Kasumi-1 (cell line): Measurements from ENCODE around the gene SMAD2.
A peak's percentile ranks its signal among the peaks of the same experiment; 100 is the strongest.
"Not testable (repeated sequence)": the region's sequence is repeated elsewhere in the genome, so short reads cannot be mapped to it uniquely, and the experiment has no call there.

Experiments used
- DNase-seq, 2 experiments: peaks; one replicate each; lab custom pipeline; 2025; lab: John Stamatoyannopoulos, UW

SMAD2 gene

DNA sequence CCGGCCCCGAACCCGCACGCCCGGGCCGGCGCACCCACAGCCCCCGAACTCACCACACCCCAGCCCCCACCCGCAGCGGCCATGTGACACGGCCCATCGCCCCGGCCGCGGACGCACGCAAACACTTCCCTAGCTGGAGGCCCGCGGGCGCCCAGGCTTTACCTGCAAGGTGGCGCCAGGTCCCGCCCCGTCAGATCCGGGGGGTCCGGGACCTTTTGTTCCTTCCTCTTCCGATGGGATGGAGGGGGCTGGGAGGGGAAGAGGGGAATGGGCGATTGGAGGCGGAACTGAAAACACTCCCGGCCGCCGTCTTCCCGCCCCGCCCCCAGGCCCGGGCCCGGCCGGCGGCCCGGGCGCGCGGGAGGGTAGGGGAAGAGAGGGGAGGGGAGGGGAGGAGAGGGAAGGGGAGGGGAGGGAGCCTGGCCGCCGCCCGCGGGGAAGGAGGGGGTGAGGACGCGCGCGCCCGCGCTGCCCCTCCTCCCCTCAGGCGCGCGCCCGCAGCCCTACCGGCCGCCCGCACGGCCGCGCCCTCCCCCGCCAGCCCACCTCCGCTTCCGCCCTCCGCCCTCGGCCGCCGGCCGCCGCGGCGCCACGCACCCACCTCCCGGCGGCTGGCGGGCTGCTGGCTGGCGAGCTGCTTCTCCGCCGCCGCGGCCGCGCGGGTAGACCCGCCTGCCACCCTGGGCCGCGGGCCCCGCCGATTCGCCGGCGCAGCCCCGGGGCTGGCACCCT, at the start of gene SMAD2:
Gene SMAD2 (minus strand): TSS at position 461 of the 732 bp plus-strand sequence. CDS start 33,903 bp downstream, outside the sequence.
- DNase-seq = peak; percentile 39 to 71

DNA sequence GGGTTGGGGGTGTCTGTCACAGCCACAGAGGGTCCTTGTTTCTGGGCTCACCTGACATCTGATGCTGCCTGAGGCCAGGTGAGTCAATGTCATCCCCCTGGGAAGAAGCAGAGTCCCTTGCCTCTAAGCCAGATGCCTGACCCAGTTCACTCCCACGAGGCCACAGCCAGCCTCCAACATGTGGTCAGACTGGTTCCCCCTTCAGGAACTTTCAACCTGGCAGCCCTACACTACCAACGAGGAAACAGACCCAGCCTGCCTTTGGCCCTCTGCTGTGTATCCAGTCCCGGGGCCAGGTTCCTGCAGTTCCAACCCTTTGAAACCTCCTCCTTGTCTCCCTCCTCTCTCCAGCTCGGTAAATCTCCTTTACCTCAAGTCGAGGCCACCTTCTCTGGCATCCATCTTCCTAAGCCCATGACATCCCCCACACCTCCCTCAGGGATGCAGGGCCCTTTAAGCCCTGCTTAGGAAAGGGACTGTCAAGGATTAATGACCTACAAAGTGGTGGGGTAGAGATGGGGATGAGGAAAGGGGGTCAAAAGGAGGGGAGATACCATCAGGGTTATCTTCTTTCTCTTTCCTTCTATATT, 49.2 kb upstream of the SMAD2 start:
- no peak for DNase-seq

DNA sequence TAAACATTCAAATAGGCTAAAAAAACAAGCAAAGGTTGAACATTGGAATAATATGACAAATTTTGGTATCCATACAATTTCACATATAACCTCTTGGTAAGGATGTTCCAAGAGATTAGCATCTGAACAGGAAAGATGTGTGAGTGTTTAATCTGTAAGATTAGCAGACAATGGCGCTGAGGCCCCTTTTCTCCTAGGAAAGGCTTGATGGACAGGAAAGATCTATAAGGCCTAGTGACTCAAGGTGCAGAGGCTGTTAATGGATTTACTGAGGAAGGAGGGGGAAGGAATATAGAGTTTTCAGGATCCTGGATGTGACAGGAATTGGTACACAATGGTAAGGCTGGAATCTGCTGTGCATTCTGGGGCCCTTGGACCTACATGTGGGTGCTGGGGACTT, 48.1 kb upstream of the SMAD2 start:
- no peak for DNase-seq

DNA sequence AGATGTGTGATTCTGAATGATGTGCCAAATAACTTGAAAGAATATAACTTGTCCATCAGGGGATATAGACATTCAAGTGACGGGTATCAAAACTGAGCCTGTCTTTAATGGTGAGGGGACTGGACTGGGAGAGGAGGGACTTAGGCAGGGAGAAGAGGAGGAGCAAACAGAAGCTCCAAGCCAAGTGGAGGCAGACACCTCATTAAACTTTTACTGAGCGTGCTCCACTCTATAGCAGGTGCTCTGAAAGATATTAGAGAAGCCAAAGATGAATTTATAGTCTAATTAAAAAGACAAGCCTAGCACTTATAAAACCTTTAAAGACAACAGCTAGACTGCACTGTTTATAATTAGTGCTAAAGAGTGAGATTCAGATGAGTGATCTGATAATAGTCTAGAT, 47.7 kb upstream of the SMAD2 start:
- no peak for DNase-seq

DNA sequence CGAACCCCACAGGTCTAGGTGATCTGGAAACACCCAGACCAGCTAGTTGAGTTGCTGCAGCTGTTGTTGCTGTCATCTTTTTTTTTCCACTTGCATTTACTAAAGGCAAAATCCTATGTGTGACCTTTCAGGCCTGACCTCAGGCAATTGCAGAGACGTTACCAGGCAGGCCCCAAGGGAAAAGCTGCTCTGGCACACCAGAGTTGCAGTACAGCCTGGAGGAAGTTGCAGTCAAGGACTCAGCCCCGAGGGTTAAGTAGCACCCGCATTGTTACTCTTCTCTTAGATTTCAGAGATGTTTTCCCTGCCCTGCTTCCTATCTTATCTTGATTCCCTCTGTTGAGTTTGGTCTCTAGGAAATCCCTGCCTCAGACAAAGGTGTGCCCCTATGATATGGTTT, 45.2 kb upstream of the SMAD2 start:
- DNase-seq = no peak

DNA sequence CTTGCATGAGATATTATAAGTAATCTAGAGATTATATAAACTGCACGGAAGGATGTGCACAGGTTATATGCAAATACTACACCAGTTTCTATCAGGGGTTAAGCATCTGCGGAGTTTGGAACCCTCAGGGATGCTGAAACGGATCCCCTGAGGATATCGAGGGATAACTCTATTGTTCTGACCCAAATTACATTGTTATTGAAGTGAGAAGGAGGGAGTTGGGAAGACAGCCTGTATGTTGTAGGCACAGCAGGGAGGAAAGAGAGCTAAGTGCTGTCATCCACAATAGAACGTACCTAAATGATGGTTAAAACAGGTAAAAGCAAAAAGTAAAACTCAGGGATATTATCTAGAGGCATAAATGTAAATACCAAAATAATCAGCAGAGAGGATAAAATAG, 44.6 kb upstream of the SMAD2 start:
- DNase-seq = no peak

DNA sequence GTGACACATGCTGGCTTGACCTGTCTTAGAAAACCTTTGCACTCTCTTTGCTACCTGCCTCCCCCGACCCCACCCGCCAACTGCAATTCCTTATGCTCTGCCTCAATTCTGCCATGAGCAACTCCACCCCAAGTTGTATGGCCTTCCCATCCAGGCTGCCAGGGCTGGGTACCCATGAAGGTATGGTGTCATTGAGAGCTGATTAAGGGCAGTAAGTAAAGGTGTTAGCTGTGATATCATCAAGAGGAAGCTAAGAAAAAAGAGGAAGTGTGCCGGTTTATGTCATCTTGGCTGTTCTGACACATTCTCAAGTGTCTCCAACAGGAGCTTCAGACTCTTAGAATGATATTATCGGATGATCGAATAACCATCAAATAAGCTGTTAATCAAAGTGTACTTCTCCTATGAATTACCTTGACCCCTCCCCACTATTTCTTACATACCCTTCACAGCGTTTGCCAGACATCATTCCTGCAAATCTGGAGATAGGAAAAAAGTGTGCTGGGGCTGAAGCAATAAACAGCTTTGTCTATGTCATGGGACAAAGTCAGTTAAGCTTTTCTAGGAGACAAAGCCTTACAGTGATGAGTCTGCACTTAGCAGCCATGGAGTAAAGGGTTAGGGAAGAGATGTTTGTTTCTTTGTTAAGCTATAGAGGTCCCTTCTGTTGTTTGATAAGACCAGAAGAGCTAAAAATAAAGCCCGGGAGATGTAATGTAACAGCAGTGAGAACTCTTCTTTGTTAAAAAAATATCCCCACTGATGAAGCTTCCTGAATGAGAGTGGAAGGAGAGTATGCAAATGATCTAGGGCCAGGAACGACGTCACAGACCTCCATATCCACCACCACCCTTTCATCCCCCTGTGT, 40.4 kb upstream of the SMAD2 start:
- DNase-seq = peak; percentile 73 to 91

DNA sequence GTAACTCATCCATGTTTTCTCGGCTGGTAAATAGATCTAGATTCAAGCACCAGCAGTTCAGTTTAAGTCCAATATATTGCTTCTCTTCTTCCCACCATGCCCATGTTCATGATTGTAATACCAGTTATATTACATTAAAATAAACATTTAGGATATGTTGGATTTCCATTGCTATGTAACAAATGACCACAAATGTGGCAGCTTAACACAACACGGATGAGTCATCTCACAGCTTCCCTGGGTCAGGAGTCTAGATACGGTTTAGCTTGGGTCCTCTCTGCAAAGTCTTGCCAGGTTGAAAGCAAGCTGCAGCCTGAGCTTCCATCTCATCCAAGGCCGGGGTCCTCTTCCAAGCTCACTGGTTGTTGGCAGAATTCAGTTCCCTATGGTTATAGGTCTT, 39.4 kb upstream of the SMAD2 start:
- DNase-seq = peak; percentile 3 to 21

DNA sequence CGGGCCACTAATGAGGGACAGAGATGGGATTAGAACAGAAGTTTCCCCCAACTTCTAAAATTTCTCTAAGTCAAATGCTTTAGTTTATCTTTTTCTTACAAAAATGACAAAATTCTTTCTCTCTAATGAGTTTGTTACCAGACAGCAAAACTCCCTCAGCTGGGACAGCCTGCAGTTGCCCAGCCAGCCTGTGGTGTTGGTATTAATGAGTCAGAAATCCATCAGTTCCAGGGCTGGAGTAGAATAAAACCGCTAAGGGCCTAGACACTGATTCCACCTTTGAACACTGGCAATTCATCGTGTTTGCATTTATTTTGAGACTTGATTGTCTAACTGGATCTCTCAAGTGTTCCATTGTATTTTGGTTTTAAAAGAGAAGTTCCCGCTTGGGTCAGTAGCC, 38.3 kb upstream of the SMAD2 start:
- DNase-seq = no peak

DNA sequence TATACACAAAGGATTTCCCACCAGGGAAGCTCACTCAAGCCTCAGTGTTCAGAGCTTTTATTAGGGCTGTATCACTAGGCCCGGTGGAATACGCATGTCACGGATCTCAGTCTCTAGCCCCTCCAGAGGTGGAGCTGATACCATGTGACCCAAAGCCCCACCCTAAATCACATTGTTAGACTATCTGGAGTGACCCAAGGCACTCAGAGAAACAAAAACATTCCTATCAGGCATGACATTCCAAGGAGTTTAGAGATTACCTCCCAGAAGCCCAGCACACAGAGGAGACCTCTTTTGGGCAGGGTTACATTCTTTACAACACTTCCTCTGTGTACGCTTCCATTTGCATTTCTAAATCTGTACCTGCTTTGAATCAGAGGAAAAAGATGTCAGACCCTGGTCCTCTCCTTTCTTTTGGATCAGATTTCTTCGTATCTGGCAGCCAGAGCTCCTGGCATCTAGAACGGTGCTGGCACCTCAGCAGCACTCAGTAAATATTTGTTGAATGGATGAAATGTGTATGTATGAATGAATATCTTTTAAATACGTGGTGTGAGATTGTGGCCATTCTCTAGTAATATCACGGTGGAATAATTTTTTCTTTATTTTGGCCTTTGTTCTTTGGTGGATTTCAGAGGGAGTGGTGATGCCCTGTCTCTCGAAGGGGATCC, 37.7 kb upstream of the SMAD2 start:
- DNase-seq = no peak

DNA sequence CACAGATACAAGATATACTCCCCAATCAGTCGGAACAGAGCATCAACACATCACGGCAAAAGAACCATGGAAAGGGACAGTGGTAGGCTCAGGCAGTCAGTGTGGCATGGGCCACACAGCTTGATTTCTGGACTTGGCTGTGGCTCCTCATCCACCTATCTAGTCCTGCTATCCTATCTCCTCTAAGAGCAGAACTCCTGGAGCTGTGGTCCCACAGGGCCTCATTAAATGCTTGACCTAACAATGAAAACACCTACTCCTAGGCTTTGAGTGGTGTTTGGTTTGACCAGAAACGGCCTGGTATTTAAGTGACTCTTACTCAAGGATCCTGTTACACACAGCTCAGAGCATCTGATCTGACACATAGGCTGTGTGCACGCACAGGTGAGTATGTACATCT, 33.6 kb upstream of the SMAD2 start:
- DNase-seq = no peak

DNA sequence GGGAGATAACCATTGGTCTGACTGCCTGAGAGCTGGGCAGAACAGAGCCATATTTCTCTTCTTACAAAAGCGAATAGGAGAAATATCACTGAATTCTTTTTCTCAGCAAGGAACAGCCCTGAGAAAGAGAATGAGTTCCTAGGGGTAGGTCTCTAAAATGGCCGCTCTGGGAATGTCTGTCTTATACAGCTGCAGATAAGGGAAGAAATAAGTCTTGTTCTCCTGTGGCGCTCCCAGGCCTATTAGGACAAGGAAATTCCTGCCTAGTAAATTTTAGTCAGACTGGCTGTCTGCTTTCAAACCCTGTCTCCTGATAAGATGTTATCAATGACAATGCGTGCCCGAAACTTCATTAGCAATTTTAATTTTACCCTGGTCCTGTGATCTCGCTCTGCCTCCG, 30.5 kb upstream of the SMAD2 start:
- not testable (repeated sequence) for DNase-seq

DNA sequence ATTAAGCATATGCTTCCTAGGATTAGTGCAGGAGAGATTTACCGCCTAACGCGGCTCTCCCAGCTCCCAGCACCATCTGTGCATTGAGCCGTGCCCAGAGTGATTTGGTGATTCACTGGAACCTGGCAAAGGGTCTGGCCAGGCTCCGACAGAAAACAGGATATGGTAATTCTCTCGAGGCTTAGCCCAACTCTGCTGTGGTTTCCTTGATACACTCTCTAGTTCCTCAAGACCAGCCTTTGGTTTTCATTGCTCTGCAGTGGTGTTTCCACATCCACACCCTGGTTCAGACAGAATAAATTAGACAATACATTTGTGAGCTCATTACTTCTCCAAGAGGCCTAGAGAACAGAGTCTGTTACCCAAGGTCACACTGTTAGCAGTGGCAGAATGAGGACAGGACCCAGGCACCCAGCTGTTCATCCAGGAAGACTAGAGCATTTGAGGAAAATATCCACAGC, 23.0 kb upstream of the SMAD2 start:
- peak; percentile 97 for DNase-seq

DNA sequence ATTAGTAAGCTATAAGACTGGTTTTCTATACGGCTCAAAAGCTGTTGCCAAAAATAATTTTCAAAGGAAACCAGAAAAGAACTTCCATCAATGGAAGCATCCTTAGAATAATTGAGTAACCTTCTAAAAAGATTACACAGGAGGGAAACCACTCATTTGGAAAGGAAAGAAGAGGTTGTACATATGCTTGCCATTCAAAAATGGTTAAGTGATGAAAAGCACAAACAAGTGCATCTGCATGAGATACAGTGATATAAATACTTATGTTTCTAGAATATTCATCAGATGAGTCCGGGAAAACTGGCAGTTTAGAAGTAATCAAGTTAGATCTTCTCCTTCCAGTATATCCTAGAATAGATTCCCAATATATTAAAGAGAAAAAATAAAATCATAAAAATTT, 20.1 kb upstream of the SMAD2 start:
- no peak for DNase-seq

DNA sequence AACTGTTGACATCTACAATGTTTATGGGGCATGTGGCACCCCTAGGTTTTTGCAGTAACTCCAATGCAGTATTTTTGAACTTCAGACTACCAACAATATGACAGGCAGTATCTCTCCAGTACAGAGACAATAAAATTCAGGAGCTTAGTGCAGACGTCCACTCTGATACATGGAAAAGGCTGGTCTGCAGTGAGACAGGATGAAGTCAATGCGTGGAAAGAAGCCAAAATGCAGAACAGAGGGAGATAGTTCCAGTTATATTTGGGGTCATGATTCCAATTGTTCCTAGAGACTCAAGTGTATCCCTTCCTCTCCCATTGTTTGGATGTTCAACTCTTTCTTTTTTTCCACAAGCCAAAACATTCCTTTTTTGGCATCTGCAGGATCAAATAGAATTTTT, 18.7 kb upstream of the SMAD2 start:
- no peak for DNase-seq

DNA sequence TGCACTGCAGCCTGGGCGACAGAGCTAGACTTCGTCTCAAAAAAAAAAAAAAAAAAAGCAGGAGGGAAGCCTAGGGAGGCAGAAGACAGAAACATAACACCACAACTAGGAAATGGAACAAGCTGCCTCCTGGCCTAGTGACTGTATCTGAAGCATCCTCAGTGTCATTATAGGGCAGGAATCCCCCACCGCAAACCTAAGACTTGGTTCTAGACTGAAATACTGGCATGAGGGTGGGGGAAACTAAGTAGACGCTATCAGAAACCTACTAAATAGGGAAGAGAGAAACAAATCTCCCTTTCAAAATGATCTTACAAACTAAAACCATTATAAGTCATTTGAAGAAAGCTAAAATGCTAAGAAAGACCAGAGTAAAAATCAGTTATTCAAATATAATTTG, 16.4 kb upstream of the SMAD2 start:
- no peak for DNase-seq

DNA sequence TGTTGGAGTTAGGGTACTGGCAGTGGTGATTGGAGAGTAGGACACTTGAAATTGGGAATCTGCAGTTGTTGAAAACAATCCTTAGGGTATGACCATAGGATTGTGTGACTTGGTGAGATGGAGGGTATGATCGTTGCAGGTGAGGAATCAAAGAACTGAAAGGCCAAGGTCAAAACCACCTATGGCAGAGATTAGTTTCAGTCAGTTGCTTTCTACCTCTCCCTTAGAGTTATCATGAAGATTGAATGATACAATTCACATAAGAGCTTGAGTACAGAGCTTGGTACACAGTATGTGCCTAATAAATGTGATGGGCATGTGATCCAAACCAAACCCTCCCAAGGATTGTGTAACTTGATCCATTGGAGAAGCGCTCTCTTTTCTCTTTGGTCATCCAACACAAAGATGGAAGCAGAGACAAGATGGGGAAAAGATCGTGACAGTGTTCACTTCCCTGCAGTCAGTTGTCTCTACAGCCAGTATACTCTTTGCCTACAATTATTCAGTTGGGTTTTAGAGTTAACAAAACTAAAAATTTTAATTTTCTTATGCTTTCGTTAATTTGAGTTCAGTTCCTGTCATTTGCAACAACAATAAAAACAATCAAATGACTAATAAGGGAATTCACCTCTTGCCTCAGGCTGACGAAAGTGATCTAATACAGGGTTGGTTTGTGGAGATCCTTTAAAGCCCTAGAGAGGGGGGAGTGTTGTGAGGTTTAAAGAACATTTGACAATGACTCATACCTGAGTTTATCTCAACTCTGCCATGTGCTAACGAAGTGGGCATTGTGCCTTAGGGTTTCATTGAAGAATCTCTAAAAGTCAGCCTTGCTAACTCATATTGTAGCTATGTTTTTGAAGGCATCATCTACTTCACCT, 14.8 kb upstream of the SMAD2 start:
- no peak for DNase-seq

DNA sequence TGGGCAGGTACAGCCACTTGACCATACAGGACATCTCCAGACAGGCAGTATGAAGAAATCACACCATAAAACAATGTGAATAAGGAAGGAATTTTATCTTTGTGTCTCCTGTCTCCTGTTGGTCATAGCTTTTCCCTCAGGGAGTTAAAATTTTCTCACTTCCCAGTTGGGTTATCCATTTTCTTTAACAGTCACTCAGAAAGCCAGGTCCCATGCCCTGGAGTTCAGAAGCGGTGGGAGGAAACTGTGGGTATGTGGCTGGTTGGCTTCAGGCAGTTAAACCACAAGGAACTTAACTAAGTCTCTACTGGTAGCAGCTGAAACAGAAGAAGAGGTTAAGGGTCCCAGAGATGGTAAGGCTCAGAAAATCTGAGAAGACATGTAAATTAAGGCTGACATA, 6.5 kb upstream of the SMAD2 start:
- peak; percentile 25 to 28 for DNase-seq

DNA sequence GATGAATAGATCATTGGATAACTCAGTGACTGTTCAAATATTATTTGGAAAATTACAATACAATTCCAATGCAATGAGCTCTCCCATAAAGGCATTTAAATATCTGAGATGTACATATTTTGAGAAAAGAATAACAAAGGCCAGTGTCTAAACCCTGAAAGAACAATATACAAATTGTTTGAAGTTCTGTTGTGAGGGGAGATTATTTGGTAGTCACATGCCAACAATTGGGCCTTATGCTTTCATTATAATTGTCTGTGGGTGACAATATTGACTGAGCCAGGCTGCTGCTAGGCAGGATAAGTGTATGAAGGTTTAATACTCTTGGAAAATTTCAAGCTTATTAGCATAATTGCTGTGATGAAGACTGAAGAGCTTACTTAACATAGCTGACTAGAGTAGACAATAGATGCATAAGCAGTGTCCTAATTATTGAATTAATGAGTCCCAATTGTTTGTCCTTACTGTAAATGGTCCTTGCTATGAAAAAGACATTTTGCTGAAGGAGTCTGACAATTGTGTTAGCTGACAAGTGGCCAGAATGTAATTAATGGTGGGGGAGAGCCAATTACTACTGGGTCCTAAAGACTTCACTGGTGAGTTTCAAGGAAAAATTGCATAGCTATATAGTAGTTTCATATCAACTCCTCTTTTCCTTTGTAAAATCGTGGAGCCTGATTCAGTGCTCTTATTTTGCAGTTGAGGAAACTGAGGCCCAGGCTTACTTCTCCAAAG, 5.0 kb upstream of the SMAD2 start:
- no peak for DNase-seq

DNA sequence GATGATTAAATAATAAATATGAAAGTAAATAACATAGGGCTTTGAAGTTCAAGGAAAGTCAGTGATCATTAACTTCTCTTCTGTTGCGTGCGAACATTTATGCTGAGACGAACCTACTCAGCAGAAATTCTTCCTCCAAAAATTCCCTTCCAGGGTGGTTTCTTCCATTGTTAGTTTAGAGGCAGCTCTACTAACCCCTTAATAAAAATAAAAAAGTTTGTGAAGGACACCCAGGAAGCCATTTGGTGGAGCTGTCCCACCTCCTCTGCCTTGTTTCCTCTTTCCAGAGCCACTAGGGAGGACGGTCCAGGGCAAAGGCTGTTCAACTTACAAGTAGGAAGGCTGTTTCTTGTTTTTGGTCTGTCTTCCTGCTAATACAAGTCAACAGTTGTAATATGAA, 2.1 kb upstream of the SMAD2 start:
- DNase-seq = peak; percentile 62 to 65

DNA sequence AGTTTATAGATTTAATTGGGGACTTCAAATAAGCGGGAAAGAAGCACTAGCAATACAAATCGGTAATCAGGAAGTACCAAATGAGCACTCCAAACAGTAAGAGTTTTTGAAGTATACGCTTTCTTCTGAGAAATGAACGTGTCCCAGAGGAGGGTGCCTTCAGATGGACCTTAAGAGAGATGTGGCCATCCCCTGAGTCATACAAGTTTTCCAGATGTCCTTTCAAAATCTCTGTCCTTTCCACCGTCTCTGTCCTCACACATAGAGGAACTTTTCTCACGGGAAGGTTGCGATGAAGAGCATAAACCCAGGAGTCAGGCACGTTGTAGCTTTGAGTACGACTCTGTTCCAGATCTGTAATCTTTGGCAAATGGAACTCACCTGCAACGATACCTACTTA, 1.7 kb upstream of the SMAD2 start:
- DNase-seq = no peak
